Measurements from ENCODE around the gene HTR7.
"Not testable (repeated sequence)": the region's sequence is repeated elsewhere in the genome, so short reads cannot be mapped to it uniquely, and the experiment has no call there.

Gene HTR7

GRCh38 chr10:90816466-90816865 is 41.4 kb downstream of the HTR7 start:
- no peaks in the 10 kb centered on the region for H3K9me3 Mint-ChIP-seq
- no peak overlapping the region for H3K27ac Mint-ChIP-seq (ENCODE audit: low read depth)
- DNase-seq (ENCODE audit: low spot score in 2 of 2) = no peak

GRCh38 chr10:90813594-90814365 is 44.1 kb downstream of the HTR7 start:
- no peaks in the 10 kb centered on the region for H3K9me3 Mint-ChIP-seq
- H3K4me3 Mint-ChIP-seq = no peak overlapping the region
- DNase-seq (ENCODE audit: low spot score in 2 of 2) (no peak), ATAC-seq (replicated peaks; ENCODE audit: extremely low read depth, poor library complexity, severe bottlenecking) (no peak)
- H3K27ac Mint-ChIP-seq (ENCODE audit: low read depth) = no peak overlapping the region
- no peaks in the 10 kb centered on the region for H3K36me3 Mint-ChIP-seq (ENCODE audit: insufficient read depth)
- no peaks in the 10 kb centered on the region for H3K4me1 Mint-ChIP-seq
- no peaks in the 10 kb centered on the region for H3K27me3 Mint-ChIP-seq

More at GRCh38 chr10:90816466-90816865, 41.4 kb downstream of the HTR7 start:
- peaks cover 23% of the 10 kb centered on the region for H3K27me3 Mint-ChIP-seq
- H3K4me1 Mint-ChIP-seq = no peaks in the 10 kb centered on the region
- no peak overlapping the region for H3K4me3 Mint-ChIP-seq
- no peaks in the 10 kb centered on the region for H3K36me3 Mint-ChIP-seq (ENCODE audit: insufficient read depth)
- ATAC-seq (replicated peaks; ENCODE audit: extremely low read depth, poor library complexity, severe bottlenecking) = no peak

- not testable (repeated sequence) for H3K9me3 Mint-ChIP-seq; H3K36me3 Mint-ChIP-seq (ENCODE audit: insufficient read depth); DNase-seq (ENCODE audit: low spot score in 2 of 2); ATAC-seq (replicated peaks; ENCODE audit: extremely low read depth, poor library complexity, severe bottlenecking); H3K4me3 Mint-ChIP-seq; H3K4me1 Mint-ChIP-seq; H3K27ac Mint-ChIP-seq (ENCODE audit: low read depth)
- H3K27me3 Mint-ChIP-seq = peaks cover 24% of the 10 kb centered on the region
Observed at GRCh38 chr10:90807106-90807505, 50.7 kb downstream of the HTR7 start.

- Mint-ChIP-seq H3K4me1 (no peaks in the 10 kb centered on the region), H3K27me3 (peaks cover 24% of the 10 kb centered on the region), H3K36me3 (ENCODE audit: insufficient read depth) (no peaks in the 10 kb centered on the region), H3K4me3 (no peak overlapping the region), H3K9me3 (no peaks in the 10 kb centered on the region), H3K27ac (ENCODE audit: low read depth) (no peak overlapping the region)
- ATAC-seq (replicated peaks; ENCODE audit: extremely low read depth, poor library complexity, severe bottlenecking) (no peak), DNase-seq (ENCODE audit: low spot score in 2 of 2) (no peak)
Observed at GRCh38 chr10:90806677-90807076, 51.2 kb downstream of the HTR7 start.

GRCh38 chr10:90805206-90805605 is 52.6 kb downstream of the HTR7 start:
- Mint-ChIP-seq H3K36me3 (ENCODE audit: insufficient read depth) (no peaks in the 10 kb centered on the region), H3K9me3 (no peaks in the 10 kb centered on the region)
- no peak for ATAC-seq (replicated peaks; ENCODE audit: extremely low read depth, poor library complexity, severe bottlenecking)

GRCh38 chr10:90804354-90804753 is 53.5 kb downstream of the HTR7 start:
- H3K4me1 Mint-ChIP-seq = no peaks in the 10 kb centered on the region
- H3K27me3 Mint-ChIP-seq = peaks cover 26% of the 10 kb centered on the region
- no peak for DNase-seq (ENCODE audit: low spot score in 2 of 2)
- H3K4me3 Mint-ChIP-seq = no peak overlapping the region
- H3K9me3 Mint-ChIP-seq = no peaks in the 10 kb centered on the region
- H3K36me3 Mint-ChIP-seq (ENCODE audit: insufficient read depth) = no peaks in the 10 kb centered on the region
- no peak for ATAC-seq (replicated peaks; ENCODE audit: extremely low read depth, poor library complexity, severe bottlenecking)
- no peak overlapping the region for H3K27ac Mint-ChIP-seq (ENCODE audit: low read depth)

More at GRCh38 chr10:90805206-90805605, 52.6 kb downstream of the HTR7 start:
- no peak for DNase-seq (ENCODE audit: low spot score in 2 of 2)
- no peak overlapping the region for H3K4me3 Mint-ChIP-seq
- H3K27ac Mint-ChIP-seq (ENCODE audit: low read depth) = no peak overlapping the region
- H3K4me1 Mint-ChIP-seq = no peaks in the 10 kb centered on the region
- peaks cover 24% of the 10 kb centered on the region for H3K27me3 Mint-ChIP-seq

- no peak overlapping the region for H3K4me3 Mint-ChIP-seq
- no peak for DNase-seq (ENCODE audit: low spot score in 2 of 2)
- no peak for ATAC-seq (replicated peaks; ENCODE audit: extremely low read depth, poor library complexity, severe bottlenecking)
- H3K36me3 Mint-ChIP-seq (ENCODE audit: insufficient read depth) = no peaks in the 10 kb centered on the region
- peaks cover 33% of the 10 kb centered on the region for H3K27me3 Mint-ChIP-seq
- H3K27ac Mint-ChIP-seq (ENCODE audit: low read depth) = no peak overlapping the region
- no peaks in the 10 kb centered on the region for H3K4me1 Mint-ChIP-seq
- H3K9me3 Mint-ChIP-seq = no peaks in the 10 kb centered on the region
Observed at GRCh38 chr10:90801608-90802007, 56.2 kb downstream of the HTR7 start.

- Mint-ChIP-seq H3K4me3 (no peak overlapping the region), H3K4me1 (no peaks in the 10 kb centered on the region), H3K36me3 (ENCODE audit: insufficient read depth) (peaks cover 2% of the 10 kb centered on the region), H3K9me3 (no peaks in the 10 kb centered on the region), H3K27me3 (peaks cover 32% of the 10 kb centered on the region), H3K27ac (ENCODE audit: low read depth) (no peak overlapping the region)
- DNase-seq (ENCODE audit: low spot score in 2 of 2) (no peak), ATAC-seq (replicated peaks; ENCODE audit: extremely low read depth, poor library complexity, severe bottlenecking) (no peak)
Observed at GRCh38 chr10:90800232-90800796, 57.5 kb downstream of the HTR7 start.

GRCh38 chr10:90799172-90799571 is 58.7 kb downstream of the HTR7 start:
- Mint-ChIP-seq H3K27me3 (peaks cover 33% of the 10 kb centered on the region), H3K27ac (ENCODE audit: low read depth) (no peak overlapping the region), H3K36me3 (ENCODE audit: insufficient read depth) (peaks cover 2% of the 10 kb centered on the region), H3K4me1 (no peaks in the 10 kb centered on the region), H3K9me3 (no peaks in the 10 kb centered on the region), H3K4me3 (no peak overlapping the region)
- no peak for ATAC-seq (replicated peaks; ENCODE audit: extremely low read depth, poor library complexity, severe bottlenecking)
- DNase-seq (ENCODE audit: low spot score in 2 of 2) = no peak

- DNase-seq (ENCODE audit: low spot score in 2 of 2) (no peak), ATAC-seq (replicated peaks; ENCODE audit: extremely low read depth, poor library complexity, severe bottlenecking) (no peak)
- H3K4me1 Mint-ChIP-seq = no peaks in the 10 kb centered on the region
- H3K36me3 Mint-ChIP-seq (ENCODE audit: insufficient read depth) = peaks cover 2% of the 10 kb centered on the region
- no peaks in the 10 kb centered on the region for H3K9me3 Mint-ChIP-seq
- no peak overlapping the region for H3K4me3 Mint-ChIP-seq
- H3K27me3 Mint-ChIP-seq = peaks cover 26% of the 10 kb centered on the region
- no peak overlapping the region for H3K27ac Mint-ChIP-seq (ENCODE audit: low read depth)
Observed at GRCh38 chr10:90798482-90798881, 59.4 kb downstream of the HTR7 start.

- H3K9me3 Mint-ChIP-seq = no peaks in the 10 kb centered on the region
- H3K4me1 Mint-ChIP-seq = no peaks in the 10 kb centered on the region
- H3K4me3 Mint-ChIP-seq = no peak overlapping the region
- no peaks in the 10 kb centered on the region for H3K36me3 Mint-ChIP-seq (ENCODE audit: insufficient read depth)
- no peak overlapping the region for H3K27ac Mint-ChIP-seq (ENCODE audit: low read depth)
- no peak for ATAC-seq (replicated peaks; ENCODE audit: extremely low read depth, poor library complexity, severe bottlenecking)
- DNase-seq (ENCODE audit: low spot score in 2 of 2) = no peak
- H3K27me3 Mint-ChIP-seq = peaks cover 49% of the 10 kb centered on the region
Observed at GRCh38 chr10:90790422-90790821, 67.4 kb downstream of the HTR7 start.

GRCh38 chr10:90788968-90789367 is 68.9 kb downstream of the HTR7 start:
- Mint-ChIP-seq H3K4me1 (no peaks in the 10 kb centered on the region), H3K27ac (ENCODE audit: low read depth) (no peak overlapping the region), H3K27me3 (peaks cover 58% of the 10 kb centered on the region), H3K4me3 (no peak overlapping the region), H3K9me3 (no peaks in the 10 kb centered on the region), H3K36me3 (ENCODE audit: insufficient read depth) (no peaks in the 10 kb centered on the region)
- ATAC-seq (replicated peaks; ENCODE audit: extremely low read depth, poor library complexity, severe bottlenecking) (no peak), DNase-seq (ENCODE audit: low spot score in 2 of 2) (no peak)

- Mint-ChIP-seq H3K36me3 (ENCODE audit: insufficient read depth) (no peaks in the 10 kb centered on the region), H3K4me1 (no peaks in the 10 kb centered on the region), H3K27me3 (peaks cover 61% of the 10 kb centered on the region), H3K27ac (ENCODE audit: low read depth) (no peak overlapping the region), H3K9me3 (no peaks in the 10 kb centered on the region), H3K4me3 (no peak overlapping the region)
- DNase-seq (ENCODE audit: low spot score in 2 of 2) (no peak), ATAC-seq (replicated peaks; ENCODE audit: extremely low read depth, poor library complexity, severe bottlenecking) (no peak)
Observed at GRCh38 chr10:90788199-90788491, 69.7 kb downstream of the HTR7 start.
